ENCODE results near the gene SLC38A10. TPM values are rescaled to one million over a fixed set of nuclear protein-coding genes. Genes with fewer than 3 reads are reported as not detected.

The SLC38A10 gene
- total RNA-seq, 1 experiment from 2014 or later = 75.1 TPM

DNA sequence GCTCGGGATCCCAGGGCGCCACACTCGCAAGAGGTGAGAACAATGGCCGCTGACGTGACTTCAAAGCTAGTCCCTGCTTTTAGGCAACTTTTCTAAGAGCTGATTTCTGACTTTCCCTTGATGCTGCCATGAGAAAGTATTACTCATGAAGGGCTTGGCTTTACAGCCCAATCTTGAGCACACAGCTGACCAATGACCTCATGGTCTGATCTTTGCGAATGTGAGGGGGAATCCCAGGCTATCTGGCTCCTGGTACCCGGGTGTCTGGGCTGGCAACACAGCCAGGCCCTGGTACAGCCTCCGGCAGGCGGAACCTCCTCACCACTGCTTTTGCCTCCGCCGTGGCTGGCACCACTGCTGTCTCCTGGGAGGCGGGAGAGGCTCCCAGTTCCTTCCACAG, 38.5 kb downstream of the SLC38A10 start:
- no peak for DNase-seq (ENCODE audit: low spot score)
- no peak overlapping the region for H3K4me3 ChIP-seq (ENCODE audit: low read depth, low read length, poor library complexity, severe bottlenecking)
- no peaks in the 10 kb centered on the region for H3K27me3 ChIP-seq (replicated peaks; ENCODE audit: insufficient read depth, low read depth, low read length, poor library complexity)
- H3K4me1 ChIP-seq (ENCODE audit: insufficient read depth, low read length, poor library complexity, severe bottlenecking) = peaks cover 25% of the 10 kb centered on the region
- ChIA-PET CTCF (interaction anchor here (1.0 kb wide), 1 partner anchor 228 kb away, joined by 3 read pairs; no protein-coding TSS in a partner anchor), POLR2A (ENCODE audit: low non-redundant PET) (no interaction called here)
- H3K27ac ChIP-seq (ENCODE audit: low read depth, low read length, poor library complexity, severe bottlenecking) = no peak overlapping the region
- intact Hi-C loops (cut with micrococcal nuclease; ENCODE audit: unreplicated experiment) = no loop called here
- peaks cover 16% of the 10 kb centered on the region for H3K36me3 ChIP-seq (ENCODE audit: insufficient read depth, low read length, poor library complexity, severe bottlenecking)
- no peaks in the 10 kb centered on the region for H3K9me3 ChIP-seq (ENCODE audit: low read depth, low read length, poor library complexity, severe bottlenecking)
- no TSS peak for BruUV-seq (replicated peaks)
- TF ChIP-seq EZH2 (IDR thresholded peaks at IDR 0.05; ENCODE audit: borderline replicate concordance, low read depth, low read length, poor library complexity, severe bottlenecking) = no peak
- TF ChIP-seq, protein P1, sequence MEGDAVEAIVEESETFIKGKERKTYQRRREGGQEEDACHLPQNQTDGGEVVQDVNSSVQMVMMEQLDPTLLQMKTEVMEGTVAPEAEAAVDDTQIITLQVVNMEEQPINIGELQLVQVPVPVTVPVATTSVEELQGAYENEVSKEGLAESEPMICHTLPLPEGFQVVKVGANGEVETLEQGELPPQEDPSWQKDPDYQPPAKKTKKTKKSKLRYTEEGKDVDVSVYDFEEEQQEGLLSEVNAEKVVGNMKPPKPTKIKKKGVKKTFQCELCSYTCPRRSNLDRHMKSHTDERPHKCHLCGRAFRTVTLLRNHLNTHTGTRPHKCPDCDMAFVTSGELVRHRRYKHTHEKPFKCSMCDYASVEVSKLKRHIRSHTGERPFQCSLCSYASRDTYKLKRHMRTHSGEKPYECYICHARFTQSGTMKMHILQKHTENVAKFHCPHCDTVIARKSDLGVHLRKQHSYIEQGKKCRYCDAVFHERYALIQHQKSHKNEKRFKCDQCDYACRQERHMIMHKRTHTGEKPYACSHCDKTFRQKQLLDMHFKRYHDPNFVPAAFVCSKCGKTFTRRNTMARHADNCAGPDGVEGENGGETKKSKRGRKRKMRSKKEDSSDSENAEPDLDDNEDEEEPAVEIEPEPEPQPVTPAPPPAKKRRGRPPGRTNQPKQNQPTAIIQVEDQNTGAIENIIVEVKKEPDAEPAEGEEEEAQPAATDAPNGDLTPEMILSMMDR (conservative IDR thresholded peaks at IDR 0.05; ENCODE audit: low read depth, low read length) = no peak

DNA sequence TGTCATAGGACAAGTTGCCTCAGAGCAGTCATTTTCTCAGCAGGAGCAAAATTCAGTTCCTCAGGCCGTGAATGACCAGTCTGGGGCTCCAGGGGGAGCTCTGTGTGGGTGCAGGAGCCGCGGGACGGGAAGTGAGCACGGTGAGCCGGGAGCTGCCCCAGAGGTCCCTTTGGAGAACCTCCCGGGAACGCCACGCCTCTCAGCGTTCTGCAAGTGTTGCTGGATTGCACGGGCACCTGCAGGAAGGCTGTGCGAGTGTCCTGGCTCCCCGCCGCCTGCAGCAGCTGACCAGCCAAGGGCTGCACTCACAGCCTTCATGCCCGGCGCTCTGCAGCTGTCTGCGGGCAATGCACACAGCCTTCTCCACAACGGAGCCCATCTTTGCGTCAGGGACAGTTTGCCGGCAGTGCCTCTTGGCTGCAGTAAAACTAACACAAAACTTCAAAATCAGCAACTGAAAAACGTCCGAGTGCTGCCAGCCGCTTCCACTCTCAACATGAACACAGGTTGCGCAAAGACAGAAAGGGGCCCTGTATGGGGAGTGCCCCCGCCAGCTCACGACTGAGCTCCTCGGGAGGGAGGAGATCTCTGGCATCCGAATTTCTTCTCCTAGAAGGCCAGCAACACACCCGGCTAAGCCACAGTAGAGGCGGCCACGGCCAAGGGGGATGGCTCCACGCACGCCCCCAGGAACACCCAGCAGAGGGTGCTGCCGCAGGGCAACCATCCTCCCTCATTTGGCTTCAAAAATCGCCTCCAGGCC, 40.0 kb downstream of the SLC38A10 start:
- BruUV-seq (replicated peaks) = no TSS peak

DNA sequence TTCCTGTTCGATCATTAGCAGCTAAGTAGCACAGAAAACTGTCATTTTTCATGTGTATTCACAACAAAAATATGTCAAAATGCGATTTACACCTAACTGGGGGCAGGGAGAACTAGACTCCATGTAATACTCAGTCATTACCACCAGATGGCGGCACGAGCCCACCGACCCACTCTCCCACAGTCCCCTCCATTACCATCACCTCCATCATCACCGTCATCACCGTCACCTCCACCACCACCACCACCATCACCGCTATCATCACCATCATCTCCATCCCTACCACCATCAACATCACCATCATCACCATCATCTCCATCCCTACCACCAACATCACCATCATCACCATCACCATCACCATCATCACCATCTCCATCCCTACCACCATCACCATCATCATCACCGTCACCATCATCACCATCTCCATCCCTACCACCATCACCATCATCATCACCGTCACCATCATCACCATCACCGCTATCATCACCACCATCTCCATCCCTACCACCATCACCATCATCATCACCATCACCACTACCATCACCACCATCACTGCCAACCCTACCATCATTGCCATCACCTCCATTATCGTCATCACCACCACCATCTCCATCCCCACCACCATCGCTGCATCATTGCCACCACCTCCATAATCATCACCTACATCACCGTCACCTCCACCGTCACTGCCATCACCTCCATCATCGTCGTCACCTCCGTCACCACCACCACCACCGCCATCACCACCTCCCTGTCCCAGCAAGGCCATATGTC, 41.6 kb downstream of the SLC38A10 start:
- BruUV-seq (replicated peaks) = no TSS peak
- no peak overlapping the region for H3K4me3 ChIP-seq (ENCODE audit: low read depth, low read length, poor library complexity, severe bottlenecking)
- ChIA-PET CTCF (interaction anchor here (0.8 to 1.5 kb wide), 4 partner anchors 231 to 270 kb away, joined by 3 to 7 read pairs (median 4); no protein-coding TSS in a partner anchor), POLR2A (ENCODE audit: low non-redundant PET) (no interaction called here)
- H3K9me3 ChIP-seq (ENCODE audit: low read depth, low read length, poor library complexity, severe bottlenecking) = no peaks in the 10 kb centered on the region
- peak; percentile 59 for DNase-seq (ENCODE audit: low spot score)
- H3K4me1 ChIP-seq (ENCODE audit: insufficient read depth, low read length, poor library complexity, severe bottlenecking) = peaks cover 29% of the 10 kb centered on the region
- no peak overlapping the region for H3K27ac ChIP-seq (ENCODE audit: low read depth, low read length, poor library complexity, severe bottlenecking)
- intact Hi-C loops (cut with micrococcal nuclease; ENCODE audit: unreplicated experiment) = loop anchor here (2.0 kb wide), 3 partner anchors 141 to 347 kb away; partner anchors contain the start of gene BAHCC1
- no peaks in the 10 kb centered on the region for H3K27me3 ChIP-seq (replicated peaks; ENCODE audit: insufficient read depth, low read depth, low read length, poor library complexity)
- no peak for TF ChIP-seq EZH2 (IDR thresholded peaks at IDR 0.05; ENCODE audit: borderline replicate concordance, low read depth, low read length, poor library complexity, severe bottlenecking)
- TF ChIP-seq, protein P1 (conservative IDR thresholded peaks at IDR 0.05; ENCODE audit: low read depth, low read length) = peak; percentile 82
- H3K36me3 ChIP-seq (ENCODE audit: insufficient read depth, low read length, poor library complexity, severe bottlenecking) = peaks cover 10% of the 10 kb centered on the region

More for the DNA sequence above, 40.0 kb downstream of the SLC38A10 start:
- Histone ChIP-seq H3K36me3 (ENCODE audit: insufficient read depth, low read length, poor library complexity, severe bottlenecking) (peaks cover 11% of the 10 kb centered on the region), H3K27ac (ENCODE audit: low read depth, low read length, poor library complexity, severe bottlenecking) (peak overlapping the region; percentile 14), H3K4me3 (ENCODE audit: low read depth, low read length, poor library complexity, severe bottlenecking) (no peak overlapping the region), H3K9me3 (ENCODE audit: low read depth, low read length, poor library complexity, severe bottlenecking) (no peaks in the 10 kb centered on the region), H3K4me1 (ENCODE audit: insufficient read depth, low read length, poor library complexity, severe bottlenecking) (peaks cover 29% of the 10 kb centered on the region), H3K27me3 (replicated peaks; ENCODE audit: insufficient read depth, low read depth, low read length, poor library complexity) (no peaks in the 10 kb centered on the region)
- intact Hi-C loops (cut with micrococcal nuclease; ENCODE audit: unreplicated experiment) = loop anchor here (2.0 kb wide), 3 partner anchors 140 to 346 kb away; partner anchors contain the start of gene BAHCC1
- peak; percentile 85 for DNase-seq (ENCODE audit: low spot score)
- TF ChIP-seq, protein P1 (conservative IDR thresholded peaks at IDR 0.05; ENCODE audit: low read depth, low read length) = peak; percentile 58
- no peak for TF ChIP-seq EZH2 (IDR thresholded peaks at IDR 0.05; ENCODE audit: borderline replicate concordance, low read depth, low read length, poor library complexity, severe bottlenecking)
- ChIA-PET CTCF (interaction anchor here (1.0 to 1.5 kb wide), 4 partner anchors 204 to 235 kb away, joined by 4 to 7 read pairs (median 6); no protein-coding TSS in a partner anchor), POLR2A (ENCODE audit: low non-redundant PET) (no interaction called here)
